Activated naive CD4-positive, alpha-beta T cell treated with anti-CD3 and anti-CD28 coated beads for 36 hours (primary cell): ENCODE results near the gene TEDC2. TPM values are rescaled to one million over a fixed set of nuclear protein-coding genes. Genes with fewer than 3 reads are reported as not detected.
"Not testable (repeated sequence)": the region's sequence is repeated elsewhere in the genome, so short reads cannot be mapped to it uniquely, and the experiment has no call there.

Experiments
- CTCF ChIA-PET: fragments of 350-600 bp; sonication (Branson Sonifier 250); formaldehyde crosslinking; loops from one replicate; lab custom pipeline; 2021; ENCODE audit warnings: antibody characterized with exemption; lab: Charles Lee
- DNase-seq: peaks from one replicate; pipeline ENCODE4 v3.0.0-alpha.2; 2020
- H3K27ac Mint-ChIP-seq: one replicate; pipeline ENCODE4 v1.8.0; 2021; ENCODE audit warnings: mild to moderate bottlenecking, mixed read lengths
- H3K27me3 Mint-ChIP-seq: one replicate; pipeline ENCODE4 v1.8.0; 2021; ENCODE audit warnings: low read depth, mixed read lengths
- H3K36me3 Mint-ChIP-seq: one replicate; pipeline ENCODE4 v1.8.0; 2021; ENCODE audit warnings: low read depth, mixed read lengths
- H3K4me1 Mint-ChIP-seq: one replicate; pipeline ENCODE4 v1.8.0; 2021; ENCODE audit warnings: low read depth, mixed read lengths
- H3K4me3 Mint-ChIP-seq: one replicate; pipeline ENCODE4 v1.8.0; 2021; ENCODE audit warnings: mild to moderate bottlenecking, moderate library complexity, mixed read lengths
- H3K9me3 Mint-ChIP-seq: one replicate; pipeline ENCODE4 v1.8.0; 2021; ENCODE audit warnings: mixed read lengths
- intact Hi-C: fragments of 100-400 bp; cut with micrococcal nuclease; formaldehyde crosslinking; loops from one replicate; pipeline ENCODE4 v1.15.1; 2023
- total RNA-seq, 2 experiments: library from RNA; stranded (reverse); gene quantifications; one replicate each; pipeline ENCODE4 v1.2.3, GENCODE V29; 2021

The TEDC2 gene
- total RNA-seq, 2 experiments from 2014 or later, result 24.2 to 24.8 TPM

DNA sequence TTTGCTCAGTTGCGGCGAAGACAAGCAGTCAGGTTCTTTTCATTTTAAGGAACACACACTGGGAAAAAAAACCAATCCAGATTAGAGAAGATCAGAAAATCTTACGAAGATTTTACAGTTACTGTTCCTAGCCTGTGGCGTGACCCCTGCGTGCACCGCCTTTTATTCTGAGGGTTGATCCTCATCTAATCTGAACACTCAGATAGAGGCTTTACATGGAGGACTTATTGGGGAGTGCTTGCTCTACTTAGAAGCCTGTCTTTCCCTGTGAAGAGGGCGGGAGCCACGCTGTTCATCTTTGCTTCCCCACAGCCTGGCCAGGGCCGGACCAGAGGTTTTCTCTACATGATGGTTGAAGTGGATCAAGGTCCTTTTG is 16.4 kb downstream of the TEDC2 start:
- Mint-ChIP-seq H3K36me3 (no peaks in the 10 kb centered on the region), H3K27ac (no peak overlapping the region), H3K27me3 (peaks cover 10% of the 10 kb centered on the region), H3K9me3 (no peaks in the 10 kb centered on the region), H3K4me3 (peak overlapping the region; percentile 49), H3K4me1 (peaks cover 14% of the 10 kb centered on the region)
- CTCF ChIA-PET, result no interaction called here
- no peak for DNase-seq
- intact Hi-C loops, result no loop called here

DNA sequence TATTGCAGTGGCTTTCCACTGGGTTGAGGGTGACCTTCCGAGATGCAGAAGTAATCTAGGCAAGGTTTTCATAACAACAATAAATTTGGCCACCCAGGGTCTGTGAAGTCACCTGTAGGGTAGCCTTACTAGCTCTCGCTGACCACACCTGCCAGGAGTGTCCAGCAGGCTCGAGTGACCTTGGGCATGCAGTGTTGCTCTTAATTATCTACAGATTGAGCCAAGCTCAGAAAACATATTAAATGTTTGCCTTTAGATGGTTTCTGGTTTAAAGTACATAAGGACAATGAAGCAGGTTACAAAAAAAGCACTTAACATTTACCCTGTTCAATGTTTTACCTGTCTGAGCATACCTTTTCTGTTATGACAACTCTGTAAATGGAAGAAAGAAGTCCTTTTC is 16.8 kb downstream of the TEDC2 start:
- Mint-ChIP-seq H3K4me3 (peak overlapping the region; percentile 15), H3K27ac (no peak overlapping the region), H3K27me3 (peaks cover 10% of the 10 kb centered on the region), H3K9me3 (no peaks in the 10 kb centered on the region), H3K4me1 (peaks cover 14% of the 10 kb centered on the region), H3K36me3 (no peaks in the 10 kb centered on the region)
- DNase-seq, result no peak
- CTCF ChIA-PET, result interaction anchor here (1.0 kb wide), 1 partner anchor 10 kb away, joined by 3 read pairs; no protein-coding TSS in a partner anchor
- intact Hi-C loops, result no loop called here

DNA sequence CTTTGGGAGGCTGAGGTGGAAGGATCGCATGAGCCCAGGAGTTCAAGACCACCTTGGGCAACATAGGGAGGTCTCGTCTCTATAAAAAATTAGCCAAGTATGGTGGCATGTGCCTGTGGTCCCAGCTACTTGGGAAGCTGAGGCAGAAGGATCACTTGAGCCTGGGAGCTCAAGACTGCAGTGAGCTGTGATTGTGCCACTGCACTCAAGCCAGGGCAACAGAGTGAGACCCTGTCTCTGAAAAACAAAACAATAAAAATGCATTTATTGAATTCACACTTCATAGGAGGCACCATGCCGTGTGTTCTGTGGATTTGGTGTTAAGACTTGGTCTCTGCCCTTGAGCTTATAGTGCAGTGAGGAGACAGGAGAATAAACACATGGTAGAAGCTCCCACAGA is 17.4 kb downstream of the TEDC2 start:
- Mint-ChIP-seq H3K36me3 (no peaks in the 10 kb centered on the region), H3K9me3 (no peaks in the 10 kb centered on the region)
- CTCF ChIA-PET, result interaction anchor here (1.0 kb wide), 1 partner anchor 9 kb away, joined by 3 read pairs; no protein-coding TSS in a partner anchor

DNA sequence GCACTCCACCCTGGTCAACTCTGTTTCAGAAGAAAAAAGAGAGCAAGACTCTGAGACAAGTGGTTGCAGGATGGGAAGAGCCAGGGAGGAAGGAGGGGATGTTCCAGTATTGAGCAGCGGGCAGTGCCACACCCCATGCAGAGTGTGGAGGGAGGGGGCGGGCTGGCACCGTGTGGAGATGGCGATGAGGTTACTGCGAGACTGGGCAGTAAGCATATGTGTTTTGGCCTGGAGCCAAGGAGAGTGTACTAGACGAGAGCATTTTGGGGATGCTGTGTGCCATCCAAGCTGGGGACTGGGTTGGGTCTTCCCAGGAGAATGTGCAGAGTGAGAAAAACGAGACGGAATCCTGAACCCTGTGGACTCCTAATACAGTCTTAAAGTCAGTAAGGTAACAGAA is 18.4 kb downstream of the TEDC2 start:
- Mint-ChIP-seq H3K27ac (no peak overlapping the region), H3K36me3 (no peaks in the 10 kb centered on the region), H3K4me3 (no peak overlapping the region), H3K27me3 (no peaks in the 10 kb centered on the region), H3K4me1 (peaks cover 8% of the 10 kb centered on the region), H3K9me3 (no peaks in the 10 kb centered on the region)
- no peak for DNase-seq
- CTCF ChIA-PET, result no interaction called here
- intact Hi-C loops, result no loop called here

More for the DNA sequence above, 17.4 kb downstream of the TEDC2 start:
- no peak overlapping the region for H3K27ac Mint-ChIP-seq
- peaks cover 8% of the 10 kb centered on the region for H3K27me3 Mint-ChIP-seq
- peaks cover 14% of the 10 kb centered on the region for H3K4me1 Mint-ChIP-seq
- no peak overlapping the region for H3K4me3 Mint-ChIP-seq
- intact Hi-C loops, result no loop called here
- DNase-seq, result no peak

DNA sequence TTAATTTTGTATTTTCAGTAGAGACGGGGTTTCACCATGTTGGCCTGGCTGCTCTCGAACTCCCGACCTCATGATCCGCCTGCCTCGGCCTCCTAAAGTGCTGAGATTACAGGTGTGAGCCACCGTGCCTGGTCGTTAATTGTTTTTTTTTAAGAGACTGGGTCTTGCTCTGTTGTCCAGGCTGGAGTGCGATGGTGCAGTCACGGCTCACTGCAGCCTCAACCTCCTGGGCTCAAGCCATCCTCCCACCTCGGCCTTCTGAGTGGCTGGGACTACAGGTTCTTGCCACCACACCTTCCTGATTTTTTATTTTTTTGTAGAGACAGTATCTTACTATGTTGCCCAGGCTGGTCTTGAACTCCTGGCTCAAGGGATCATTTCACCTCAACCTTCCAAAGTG is 20.1 kb downstream of the TEDC2 start:
- CTCF ChIA-PET, result interaction anchor here (1.4 kb wide), 1 partner anchor 20 kb away, joined by 3 read pairs; no protein-coding TSS in a partner anchor
- H3K4me3 Mint-ChIP-seq, DNase-seq, H3K4me1 Mint-ChIP-seq, H3K27me3 Mint-ChIP-seq, H3K27ac Mint-ChIP-seq, intact Hi-C loops, H3K9me3 Mint-ChIP-seq, H3K36me3 Mint-ChIP-seq: not testable (repeated sequence)

DNA sequence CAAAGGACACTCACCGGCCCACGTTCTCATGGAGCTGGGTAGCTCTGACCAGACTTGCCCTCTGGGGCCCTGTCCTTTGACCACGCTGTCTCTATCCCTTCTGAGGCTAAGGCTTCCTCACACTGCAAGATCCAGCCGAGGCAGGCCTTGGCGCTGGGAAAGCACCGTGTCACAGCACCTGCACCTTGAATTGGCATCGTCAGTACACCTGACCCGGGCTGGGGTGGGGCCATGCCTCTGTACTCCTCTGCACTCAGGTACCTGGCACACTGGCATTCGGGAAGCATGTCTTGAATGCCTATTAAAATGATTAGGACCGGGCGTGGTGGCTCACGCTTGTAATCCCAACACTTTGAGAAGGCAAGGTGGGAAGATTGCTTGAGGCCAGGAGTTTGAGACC is 21.0 kb downstream of the TEDC2 start:
- DNase-seq, result no peak
- intact Hi-C loops, result no loop called here
- Mint-ChIP-seq H3K4me3 (no peak overlapping the region), H3K4me1 (peaks cover 5% of the 10 kb centered on the region), H3K27me3 (no peaks in the 10 kb centered on the region), H3K36me3 (no peaks in the 10 kb centered on the region), H3K27ac (no peak overlapping the region), H3K9me3 (no peaks in the 10 kb centered on the region)
- CTCF ChIA-PET, result interaction anchor here (1.4 kb wide), 1 partner anchor 19 kb away, joined by 3 read pairs; no protein-coding TSS in a partner anchor

DNA sequence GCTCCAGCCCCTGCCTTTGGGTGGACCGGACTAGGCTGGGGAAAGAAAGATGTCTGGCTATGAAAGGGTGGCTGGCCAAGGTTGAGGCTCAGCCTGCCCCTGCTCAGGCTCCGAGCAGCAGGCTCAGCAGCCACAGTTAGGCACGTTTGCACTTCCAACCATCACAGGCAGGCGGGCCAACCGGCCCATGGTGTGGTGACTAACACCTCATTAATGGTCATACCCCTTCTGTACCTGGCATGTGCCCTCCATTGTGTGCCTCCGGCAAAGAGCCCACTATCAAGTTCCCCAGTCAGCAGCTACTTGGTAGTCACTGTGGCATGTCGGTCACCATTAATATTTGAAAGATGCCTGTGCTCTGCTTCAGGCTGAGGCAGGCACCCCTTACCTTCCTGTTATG is 21.8 kb downstream of the TEDC2 start:
- intact Hi-C loops, result no loop called here
- CTCF ChIA-PET, result interaction anchor here (1.4 kb wide), 1 partner anchor 19 kb away, joined by 3 read pairs; no protein-coding TSS in a partner anchor
- H3K27ac Mint-ChIP-seq, result no peak overlapping the region
- no peaks in the 10 kb centered on the region for H3K27me3 Mint-ChIP-seq
- no peak overlapping the region for H3K4me3 Mint-ChIP-seq
- H3K4me1 Mint-ChIP-seq, result peaks cover 1% of the 10 kb centered on the region
- no peak for DNase-seq
- no peaks in the 10 kb centered on the region for H3K9me3 Mint-ChIP-seq
- no peaks in the 10 kb centered on the region for H3K36me3 Mint-ChIP-seq

DNA sequence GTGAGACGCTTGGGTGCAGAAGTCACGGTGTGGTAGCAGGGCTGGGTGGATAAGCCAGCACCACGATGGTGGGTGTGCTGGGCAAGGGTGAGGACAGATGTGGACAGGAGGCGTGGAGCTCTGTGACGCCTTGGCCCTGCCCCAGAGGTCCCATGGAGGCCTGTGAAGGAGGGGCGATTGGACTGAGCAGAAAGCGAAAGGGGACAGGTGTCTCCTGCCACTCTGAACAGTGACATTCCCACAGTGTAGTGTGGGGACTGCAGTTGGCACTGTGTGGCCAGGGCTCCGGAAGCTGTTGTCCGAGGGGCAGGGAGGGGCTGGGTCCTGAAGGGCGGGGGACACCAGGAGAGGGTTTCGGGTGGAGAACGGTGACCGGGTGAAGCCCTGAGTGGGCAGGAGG is 22.3 kb downstream of the TEDC2 start:
- CTCF ChIA-PET, result interaction anchor here (0.6 kb wide), 1 partner anchor 14 kb away, joined by 3 read pairs; no protein-coding TSS in a partner anchor
- H3K36me3 Mint-ChIP-seq, result peaks cover 1% of the 10 kb centered on the region
- intact Hi-C loops, result no loop called here
- H3K4me1 Mint-ChIP-seq, result peaks cover 7% of the 10 kb centered on the region
- H3K27me3 Mint-ChIP-seq, result no peaks in the 10 kb centered on the region
- no peak overlapping the region for H3K27ac Mint-ChIP-seq
- no peak overlapping the region for H3K4me3 Mint-ChIP-seq
- no peaks in the 10 kb centered on the region for H3K9me3 Mint-ChIP-seq
- no peak for DNase-seq

DNA sequence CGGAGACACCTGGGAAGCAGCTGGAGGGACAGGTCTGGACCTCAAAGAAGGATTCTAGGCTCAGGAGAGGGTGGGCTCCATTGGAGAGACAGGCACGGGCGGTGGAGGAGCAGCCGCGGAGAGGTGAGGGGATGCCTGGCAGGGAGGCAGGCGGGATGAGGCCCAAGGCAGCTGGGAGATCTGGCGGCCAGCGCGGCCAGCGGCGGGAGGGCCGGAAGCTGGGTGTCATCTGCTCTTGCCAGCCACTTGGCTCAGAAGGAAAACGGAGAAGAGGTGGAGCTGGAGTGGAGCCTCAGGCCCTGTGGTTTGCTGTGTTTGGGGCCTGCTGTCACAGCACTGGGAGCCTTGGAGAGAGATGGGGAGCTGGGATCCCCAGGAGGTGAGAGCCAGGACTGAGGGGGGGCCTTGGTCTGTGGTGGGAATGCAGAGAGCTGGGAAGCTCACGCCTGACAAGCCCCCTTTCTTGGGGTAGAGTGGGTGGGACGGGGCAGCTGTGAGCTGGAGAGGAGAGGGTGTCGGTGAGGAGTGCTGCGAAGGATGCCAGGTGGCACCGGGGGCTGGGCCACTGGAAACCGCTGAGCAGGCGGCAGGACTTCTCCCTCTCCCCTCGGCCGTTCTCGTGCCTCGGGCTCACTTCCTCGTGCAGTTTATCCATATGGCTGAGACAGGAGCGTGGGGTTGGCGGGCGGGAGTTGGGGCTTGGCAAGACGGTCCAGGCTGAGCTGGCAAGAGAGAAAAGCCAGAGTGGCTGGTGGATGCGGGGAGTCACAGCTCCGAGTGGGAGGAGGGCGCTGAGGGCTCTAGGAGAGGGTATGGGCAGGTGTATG is 23.0 kb downstream of the TEDC2 start:
- intact Hi-C loops, result no loop called here
- H3K4me3 Mint-ChIP-seq, result no peak overlapping the region
- H3K27ac Mint-ChIP-seq, result no peak overlapping the region
- CTCF ChIA-PET, result interaction anchor here (0.6 kb wide), 1 partner anchor 14 kb away, joined by 3 read pairs; no protein-coding TSS in a partner anchor
- H3K9me3 Mint-ChIP-seq, result no peaks in the 10 kb centered on the region
- peaks cover 12% of the 10 kb centered on the region for H3K4me1 Mint-ChIP-seq
- DNase-seq, result no peak
- no peaks in the 10 kb centered on the region for H3K27me3 Mint-ChIP-seq
- peaks cover 1% of the 10 kb centered on the region for H3K36me3 Mint-ChIP-seq

DNA sequence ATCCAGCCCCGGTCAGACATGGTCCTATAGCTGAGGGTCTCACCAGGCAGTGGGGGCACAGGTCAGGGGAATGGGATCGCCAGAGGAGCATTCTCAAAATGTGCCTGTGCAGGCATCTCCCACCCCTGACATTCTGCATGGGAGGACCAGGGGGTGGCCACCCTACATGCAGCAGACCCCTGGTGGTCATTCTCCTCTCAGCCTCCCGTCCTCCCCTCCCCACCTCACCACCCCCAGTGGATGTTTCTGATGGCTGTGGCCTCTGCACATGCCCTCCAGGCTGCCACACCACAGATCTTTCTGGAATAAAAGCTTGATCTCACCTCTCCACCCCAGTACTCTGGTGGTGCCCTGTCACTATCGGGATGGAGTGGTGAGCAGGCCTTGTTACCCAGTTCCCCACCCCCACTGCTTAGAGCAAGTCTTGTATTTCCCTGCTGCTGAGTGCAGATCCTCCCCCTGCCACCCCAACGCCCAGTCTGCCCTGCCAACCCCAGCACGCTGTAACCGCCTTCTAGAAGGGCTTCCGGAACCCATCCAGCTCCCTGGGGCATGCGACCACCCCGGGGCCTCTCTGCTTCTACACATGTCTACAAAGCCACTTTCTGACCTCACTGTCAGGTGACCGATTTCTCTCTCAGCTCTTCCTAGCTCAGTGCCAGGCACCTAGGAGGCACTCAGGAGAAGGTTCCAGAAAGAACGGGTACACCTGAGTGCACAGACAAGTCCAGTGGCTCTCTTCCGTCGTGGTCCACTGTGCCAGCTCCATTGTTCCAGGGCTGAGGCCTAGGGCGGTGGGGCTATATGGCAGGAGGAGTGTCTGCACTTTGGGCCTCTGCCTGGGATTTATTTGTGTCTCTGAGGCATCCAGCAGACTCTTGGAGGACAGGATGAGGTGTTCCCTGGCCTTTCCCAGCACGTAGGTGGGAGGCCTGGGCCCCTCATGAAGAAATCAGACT is 24.3 kb downstream of the TEDC2 start:
- H3K27me3 Mint-ChIP-seq, result no peaks in the 10 kb centered on the region
- peaks cover 1% of the 10 kb centered on the region for H3K36me3 Mint-ChIP-seq
- intact Hi-C loops, result no loop called here
- peaks cover 16% of the 10 kb centered on the region for H3K4me1 Mint-ChIP-seq
- no peaks in the 10 kb centered on the region for H3K9me3 Mint-ChIP-seq
- CTCF ChIA-PET, result no interaction called here
- DNase-seq, result no peak
- H3K27ac Mint-ChIP-seq, result no peak overlapping the region
- H3K4me3 Mint-ChIP-seq, result no peak overlapping the region

DNA sequence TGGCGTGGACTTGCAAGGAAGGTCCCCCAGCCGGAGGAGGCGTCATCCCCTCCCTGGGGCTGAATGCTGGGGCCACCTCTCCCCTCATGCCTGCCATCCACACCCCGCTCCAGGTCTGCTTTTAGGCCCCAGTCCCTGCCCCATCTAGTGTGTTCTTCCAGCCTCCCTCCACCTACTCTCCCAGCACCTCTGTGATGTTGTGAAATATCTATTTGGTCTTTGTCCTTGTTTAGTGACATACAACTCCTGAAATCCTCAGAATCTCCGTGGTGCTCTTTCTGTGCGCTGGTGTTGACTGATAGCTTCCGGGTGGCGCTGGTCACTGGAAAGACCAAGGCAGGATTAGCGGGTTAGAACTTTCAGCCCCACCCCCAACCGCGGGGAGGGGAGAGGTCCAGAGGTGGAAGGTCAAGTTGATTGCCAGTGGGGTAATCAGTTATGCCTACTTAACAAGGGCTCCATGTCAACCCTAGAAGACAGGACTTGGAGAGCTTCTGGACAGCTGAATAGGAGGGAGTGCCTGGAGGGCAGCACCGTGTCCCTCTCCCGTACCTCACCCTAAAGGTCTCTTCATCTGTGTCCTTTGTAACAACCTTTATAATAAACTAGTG is 25.1 kb downstream of the TEDC2 start:
- no peak for DNase-seq
- peaks cover 16% of the 10 kb centered on the region for H3K4me1 Mint-ChIP-seq
- intact Hi-C loops, result loop anchor here (5.0 kb wide), 1 partner anchor 233 kb away; the partner anchor contains the start of gene ECI1
- H3K27me3 Mint-ChIP-seq, result no peaks in the 10 kb centered on the region
- peaks cover 1% of the 10 kb centered on the region for H3K36me3 Mint-ChIP-seq
- H3K9me3 Mint-ChIP-seq, result no peaks in the 10 kb centered on the region
- no peak overlapping the region for H3K4me3 Mint-ChIP-seq
- H3K27ac Mint-ChIP-seq, result no peak overlapping the region
- CTCF ChIA-PET, result no interaction called here
